Measurements from ENCODE around the gene ATXN10. TPM values are rescaled to one million over a fixed set of nuclear protein-coding genes. Genes with fewer than 3 reads are reported as not detected.

Gene ATXN10
- total and polyA plus RNA-seq, 10 of the 15 experiments (the other 5 are each of a cell fraction or from before 2014, with no cell fraction given) = 29.2 to 249 (median 146) TPM

DNA sequence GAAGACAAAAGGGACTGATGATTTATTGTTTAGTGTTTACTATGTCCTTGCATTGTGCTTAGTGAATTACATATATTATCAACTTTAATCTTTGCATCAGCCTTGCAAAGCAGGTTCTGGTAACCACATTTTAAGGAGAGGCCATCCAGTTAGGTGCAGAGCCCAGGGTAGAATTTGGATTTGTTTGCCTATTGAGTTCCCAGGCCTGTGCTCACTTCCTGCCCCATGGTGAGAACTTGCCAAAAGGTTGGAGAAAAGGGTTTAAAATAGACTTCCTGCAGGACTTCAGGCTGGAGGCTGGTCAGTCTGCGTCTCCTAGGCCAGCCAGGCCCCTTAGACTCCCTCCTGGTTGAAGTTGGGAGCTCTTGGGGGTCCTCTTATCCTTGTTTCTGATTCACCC, 72.1 kb downstream of the ATXN10 start:
- Histone ChIP-seq H3K9me3 (replicated peaks; ENCODE audit: control insufficient read depth, insufficient read depth, low read length) (no peaks in the 10 kb centered on the region), H2AFZ (ENCODE audit: control insufficient read depth, low read depth, low read length) (no peak overlapping the region), H3K27me3 (replicated peaks in 1 of 2; ENCODE audit: control insufficient read depth in 2 of 2, insufficient read depth in 2 of 2, low read length in 1 of 2) (no peaks in the 10 kb centered on the region), H4K20me1 (ENCODE audit: control insufficient read depth, insufficient read depth) (no peaks in the 10 kb centered on the region), H3K36me3 (ENCODE audit: control insufficient read depth in 2 of 2, insufficient read depth in 2 of 2, low read length in 1 of 2) (peaks cover 12 to 21% of the 10 kb centered on the region in 2 experiments), H3K79me2 (ENCODE audit: control insufficient read depth, insufficient read depth, low read length) (no peaks in the 10 kb centered on the region), H3K4me3 (no peak overlapping the region), H3K27ac (ENCODE audit: control insufficient read depth, insufficient read depth) (no peak overlapping the region), H3K9ac (ENCODE audit: control insufficient read depth, insufficient read depth, low read length) (no peak overlapping the region), H3K4me1 (ENCODE audit: control insufficient read depth, insufficient read depth, low read length) (no peaks in the 10 kb centered on the region), H3K4me2 (ENCODE audit: control insufficient read depth, insufficient read depth) (no peak overlapping the region)
- no peak for FAIRE-seq
- in situ Hi-C loops (cut with MboI) = no loop called here
- DNase-seq (ENCODE audit: low read depth, low spot score) = no peak
- no peak for ATAC-seq
- WGBS (ENCODE audit: insufficient coverage, insufficient replicate concordance, low lambda C conversion rate, missing lambda C conversion rate) = 94% methylated on average over 1 of the region's 1 CpG
- TF ChIP-seq ZNF24 (IDR thresholded peaks at IDR 0.05) (no peak), ZBED1 (IDR thresholded peaks at IDR 0.05; ENCODE audit: borderline replicate concordance) (no peak), RUNX3 (IDR thresholded peaks at IDR 0.05; ENCODE audit: low read length) (no peak), RBBP5 (conservative IDR thresholded peaks at IDR 0.05) (no peak), MEF2A (IDR thresholded peaks at IDR 0.05; ENCODE audit: insufficient read depth, low read depth, low read length) (no peak), PAX8 (IDR thresholded peaks at IDR 0.05) (no peak), EGR1 (IDR thresholded peaks at IDR 0.05; ENCODE audit: borderline replicate concordance in 1 of 2, low read depth in 2 of 2, low read length in 2 of 2) (no peak)
- TF ChIP-seq, protein P1, sequence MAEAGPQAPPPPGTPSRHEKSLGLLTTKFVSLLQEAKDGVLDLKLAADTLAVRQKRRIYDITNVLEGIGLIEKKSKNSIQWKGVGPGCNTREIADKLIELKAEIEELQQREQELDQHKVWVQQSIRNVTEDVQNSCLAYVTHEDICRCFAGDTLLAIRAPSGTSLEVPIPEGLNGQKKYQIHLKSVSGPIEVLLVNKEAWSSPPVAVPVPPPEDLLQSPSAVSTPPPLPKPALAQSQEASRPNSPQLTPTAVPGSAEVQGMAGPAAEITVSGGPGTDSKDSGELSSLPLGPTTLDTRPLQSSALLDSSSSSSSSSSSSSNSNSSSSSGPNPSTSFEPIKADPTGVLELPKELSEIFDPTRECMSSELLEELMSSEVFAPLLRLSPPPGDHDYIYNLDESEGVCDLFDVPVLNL (IDR thresholded peaks at IDR 0.05; ENCODE audit: low read depth, low read length) = no peak
- TF ChIP-seq, protein P2, sequence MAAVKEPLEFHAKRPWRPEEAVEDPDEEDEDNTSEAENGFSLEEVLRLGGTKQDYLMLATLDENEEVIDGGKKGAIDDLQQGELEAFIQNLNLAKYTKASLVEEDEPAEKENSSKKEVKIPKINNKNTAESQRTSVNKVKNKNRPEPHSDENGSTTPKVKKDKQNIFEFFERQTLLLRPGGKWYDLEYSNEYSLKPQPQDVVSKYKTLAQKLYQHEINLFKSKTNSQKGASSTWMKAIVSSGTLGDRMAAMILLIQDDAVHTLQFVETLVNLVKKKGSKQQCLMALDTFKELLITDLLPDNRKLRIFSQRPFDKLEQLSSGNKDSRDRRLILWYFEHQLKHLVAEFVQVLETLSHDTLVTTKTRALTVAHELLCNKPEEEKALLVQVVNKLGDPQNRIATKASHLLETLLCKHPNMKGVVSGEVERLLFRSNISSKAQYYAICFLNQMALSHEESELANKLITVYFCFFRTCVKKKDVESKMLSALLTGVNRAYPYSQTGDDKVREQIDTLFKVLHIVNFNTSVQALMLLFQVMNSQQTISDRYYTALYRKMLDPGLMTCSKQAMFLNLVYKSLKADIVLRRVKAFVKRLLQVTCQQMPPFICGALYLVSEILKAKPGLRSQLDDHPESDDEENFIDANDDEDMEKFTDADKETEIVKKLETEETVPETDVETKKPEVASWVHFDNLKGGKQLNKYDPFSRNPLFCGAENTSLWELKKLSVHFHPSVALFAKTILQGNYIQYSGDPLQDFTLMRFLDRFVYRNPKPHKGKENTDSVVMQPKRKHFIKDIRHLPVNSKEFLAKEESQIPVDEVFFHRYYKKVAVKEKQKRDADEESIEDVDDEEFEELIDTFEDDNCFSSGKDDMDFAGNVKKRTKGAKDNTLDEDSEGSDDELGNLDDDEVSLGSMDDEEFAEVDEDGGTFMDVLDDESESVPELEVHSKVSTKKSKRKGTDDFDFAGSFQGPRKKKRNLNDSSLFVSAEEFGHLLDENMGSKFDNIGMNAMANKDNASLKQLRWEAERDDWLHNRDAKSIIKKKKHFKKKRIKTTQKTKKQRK (IDR thresholded peaks at IDR 0.05; ENCODE audit: low read depth, low read length) = no peak
- TF ChIP-seq, protein P3, sequence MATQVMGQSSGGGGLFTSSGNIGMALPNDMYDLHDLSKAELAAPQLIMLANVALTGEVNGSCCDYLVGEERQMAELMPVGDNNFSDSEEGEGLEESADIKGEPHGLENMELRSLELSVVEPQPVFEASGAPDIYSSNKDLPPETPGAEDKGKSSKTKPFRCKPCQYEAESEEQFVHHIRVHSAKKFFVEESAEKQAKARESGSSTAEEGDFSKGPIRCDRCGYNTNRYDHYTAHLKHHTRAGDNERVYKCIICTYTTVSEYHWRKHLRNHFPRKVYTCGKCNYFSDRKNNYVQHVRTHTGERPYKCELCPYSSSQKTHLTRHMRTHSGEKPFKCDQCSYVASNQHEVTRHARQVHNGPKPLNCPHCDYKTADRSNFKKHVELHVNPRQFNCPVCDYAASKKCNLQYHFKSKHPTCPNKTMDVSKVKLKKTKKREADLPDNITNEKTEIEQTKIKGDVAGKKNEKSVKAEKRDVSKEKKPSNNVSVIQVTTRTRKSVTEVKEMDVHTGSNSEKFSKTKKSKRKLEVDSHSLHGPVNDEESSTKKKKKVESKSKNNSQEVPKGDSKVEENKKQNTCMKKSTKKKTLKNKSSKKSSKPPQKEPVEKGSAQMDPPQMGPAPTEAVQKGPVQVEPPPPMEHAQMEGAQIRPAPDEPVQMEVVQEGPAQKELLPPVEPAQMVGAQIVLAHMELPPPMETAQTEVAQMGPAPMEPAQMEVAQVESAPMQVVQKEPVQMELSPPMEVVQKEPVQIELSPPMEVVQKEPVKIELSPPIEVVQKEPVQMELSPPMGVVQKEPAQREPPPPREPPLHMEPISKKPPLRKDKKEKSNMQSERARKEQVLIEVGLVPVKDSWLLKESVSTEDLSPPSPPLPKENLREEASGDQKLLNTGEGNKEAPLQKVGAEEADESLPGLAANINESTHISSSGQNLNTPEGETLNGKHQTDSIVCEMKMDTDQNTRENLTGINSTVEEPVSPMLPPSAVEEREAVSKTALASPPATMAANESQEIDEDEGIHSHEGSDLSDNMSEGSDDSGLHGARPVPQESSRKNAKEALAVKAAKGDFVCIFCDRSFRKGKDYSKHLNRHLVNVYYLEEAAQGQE (IDR thresholded peaks at IDR 0.05; ENCODE audit: low read depth, low read length) = no peak
- ChIA-PET RAD21 (ENCODE audit: unreplicated experiment) (no interaction called here), POLR2A (no interaction called here), SMC1A (ENCODE audit: uncharacterized antibody, unreplicated experiment) (no interaction called here), CTCF (interaction anchor here (0.9 to 1.0 kb wide), 2 partner anchors 13 to 99 kb away, joined by 3 to 4 read pairs; no protein-coding TSS in a partner anchor)
- intact Hi-C loops (cut with micrococcal nuclease; ENCODE audit: unreplicated experiment) = no loop called here
- BruUV-seq (replicated peaks) = no TSS peak

All from GM12878 (cell line).